Measurements from ENCODE around the gene SMARCE1.

DNA sequence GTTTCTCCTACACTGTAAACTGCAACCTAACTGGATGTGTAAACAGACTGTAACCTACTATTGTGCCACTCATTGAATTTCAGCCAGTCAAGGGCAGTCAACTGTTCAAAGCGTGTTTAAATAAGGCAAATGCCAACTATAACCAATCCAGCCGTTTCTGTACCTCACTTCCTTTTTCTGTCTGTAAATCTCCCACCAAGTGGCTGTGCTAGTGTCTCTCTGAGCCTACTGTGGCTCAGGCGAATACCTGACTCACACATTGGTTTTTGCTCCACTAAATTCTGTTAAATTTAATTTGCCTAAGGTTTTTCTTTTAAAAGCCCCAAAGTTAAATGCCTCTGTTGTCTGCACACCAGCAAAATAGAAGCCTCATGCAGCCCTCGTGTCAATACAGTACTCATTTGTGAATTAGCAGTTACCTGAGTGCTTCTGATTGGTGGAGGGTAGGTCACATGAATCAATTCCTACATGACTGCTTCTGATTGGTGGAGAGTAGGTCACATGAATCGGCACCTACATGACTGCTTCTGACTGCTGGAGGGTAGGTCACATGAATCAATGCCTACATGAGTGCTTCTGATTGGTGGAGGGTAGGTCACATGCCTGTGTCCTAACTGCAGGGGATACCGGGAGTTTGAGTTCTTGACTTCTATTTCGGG, 51.2 kb downstream of the SMARCE1 start:
- TF ChIP-seq FOXM1 (IDR thresholded peaks at IDR 0.05; ENCODE audit: borderline replicate concordance) (no peak), NFRKB (IDR thresholded peaks at IDR 0.05) (no peak), SUZ12 (IDR thresholded peaks at IDR 0.05) (no peak), ARNT (IDR thresholded peaks at IDR 0.05) (no peak)

All from HEK293T (cell line).